HepG2 (cell line): ENCODE measurements around the gene EML2. TPM values are rescaled to one million over a fixed set of nuclear protein-coding genes. Genes with fewer than 3 reads are reported as not detected.

Experiments
- DDIT3 ChIP-seq: sonication (generic); formaldehyde crosslinking; IDR thresholded peaks from 2 replicates; pipeline ENCODE4 v1.4.0; 2020; ENCODE audit warnings: mild to moderate bottlenecking, missing genetic modification reagents
- FOXA3 ChIP-seq: IDR thresholded peaks from 2 replicates; pipeline ENCODE4 v1.6.1; 2016; ENCODE audit warnings: missing genetic modification reagents, missing compliant biosample characterization
- HDAC1 ChIP-seq: sonication (generic); formaldehyde crosslinking; IDR thresholded peaks from 2 replicates; pipeline ENCODE4 v1.5.1; 2020; ENCODE audit warnings: mild to moderate bottlenecking, missing genetic modification reagents
- IKZF1 ChIP-seq: fragments of 450-650 bp; IDR thresholded peaks from 2 replicates; pipeline ENCODE4 v1.7.1; 2016
- MLLT10 ChIP-seq: sonication (generic); formaldehyde crosslinking; IDR thresholded peaks from 2 replicates; pipeline ENCODE4 v1.4.0; 2020; ENCODE audit warnings: missing genetic modification reagents
- TFAP4 ChIP-seq: sonication (generic); IDR thresholded peaks from 2 replicates; pipeline ENCODE4 v1.6.1; 2016; ENCODE audit warnings: low read depth, borderline replicate concordance
- TGIF2 ChIP-seq: IDR thresholded peaks from 2 replicates; pipeline ENCODE4 v1.6.1; 2016; ENCODE audit warnings: control low read depth, missing compliant biosample characterization
- YEATS4 ChIP-seq: sonication (generic); formaldehyde crosslinking; IDR thresholded peaks from 2 replicates; pipeline ENCODE4 v1.4.0; 2020; ENCODE audit warnings: missing genetic modification reagents, borderline replicate concordance
- ZBTB1 ChIP-seq: sonication (generic); formaldehyde crosslinking; IDR thresholded peaks from 2 replicates; pipeline ENCODE4 v1.4.0; 2020; ENCODE audit warnings: missing genetic modification reagents, borderline replicate concordance
- ZBTB46 ChIP-seq: sonication (generic); formaldehyde crosslinking; IDR thresholded peaks from 2 replicates; pipeline ENCODE4 v1.4.0; 2020; ENCODE audit warnings: mild to moderate bottlenecking, missing genetic modification reagents, borderline replicate concordance
- ZGPAT ChIP-seq: IDR thresholded peaks from 2 replicates; pipeline ENCODE4 v1.6.1; 2016; ENCODE audit warnings: mild to moderate bottlenecking
- ZNF121 ChIP-seq: sonication (generic); formaldehyde crosslinking; IDR thresholded peaks from 2 replicates; pipeline ENCODE4 v1.5.0; 2020; ENCODE audit warnings: mild to moderate bottlenecking, missing genetic modification reagents
- ZNF235 ChIP-seq: sonication (generic); formaldehyde crosslinking; IDR thresholded peaks from 2 replicates; pipeline ENCODE4 v1.8.1; 2023; ENCODE audit warnings: mild to moderate bottlenecking, missing genetic modification reagents, borderline replicate concordance
- ZNF263 ChIP-seq: sonication (generic); formaldehyde crosslinking; IDR thresholded peaks from 2 replicates; pipeline ENCODE4 v1.4.0; 2020; ENCODE audit warnings: missing genetic modification reagents
- ZNF30 ChIP-seq: sonication (generic); formaldehyde crosslinking; IDR thresholded peaks from 2 replicates; pipeline ENCODE4 v1.5.0; 2020; ENCODE audit warnings: mild to moderate bottlenecking, missing genetic modification reagents
- ZNF326 ChIP-seq: sonication (generic); formaldehyde crosslinking; IDR thresholded peaks from 2 replicates; pipeline ENCODE4 v1.4.0; 2020; ENCODE audit warnings: missing genetic modification reagents, borderline replicate concordance
- ZNF605 ChIP-seq: sonication (generic); formaldehyde crosslinking; IDR thresholded peaks from 2 replicates; pipeline ENCODE4 v1.8.0; 2022; ENCODE audit warnings: mild to moderate bottlenecking, missing genetic modification reagents
- ZNF704 ChIP-seq: sonication (generic); formaldehyde crosslinking; IDR thresholded peaks from 2 replicates; pipeline ENCODE4 v1.8.1; 2023; ENCODE audit warnings: mild to moderate bottlenecking, inconsistent platforms, moderate library complexity, missing genetic modification reagents, borderline replicate concordance
- ZNF773 ChIP-seq: sonication (generic); formaldehyde crosslinking; IDR thresholded peaks from 2 replicates; pipeline ENCODE4 v1.4.0; 2020; ENCODE audit warnings: missing genetic modification reagents, borderline replicate concordance
- ZNF784 ChIP-seq: sonication (generic); formaldehyde crosslinking; IDR thresholded peaks from 2 replicates; pipeline ENCODE4 v1.5.1; 2020; ENCODE audit warnings: missing genetic modification reagents, mild to moderate bottlenecking, borderline replicate concordance
- ZNF790 ChIP-seq: sonication (generic); formaldehyde crosslinking; IDR thresholded peaks from 2 replicates; pipeline ENCODE4 v1.8.0; 2022; ENCODE audit warnings: missing genetic modification reagents, mild to moderate bottlenecking, borderline replicate concordance
- ZUFSP ChIP-seq: sonication (generic); formaldehyde crosslinking; IDR thresholded peaks from 2 replicates; pipeline ENCODE4 v1.9.0; 2021; ENCODE audit warnings: missing genetic modification reagents, mild to moderate bottlenecking, borderline replicate concordance
- polyA plus RNA-seq, 8 experiments: library from polyadenylated mRNA; depleted of rRNA in 3 of 8; stranded (reverse) in 7 of 8; unstranded in 1 of 8; fragments of >200 nt; fragmentation: Illumina TruSeq in 4 of 8; extraction: Trizol in 4 of 8; gene quantifications; 2 replicates each; pipeline versions ENCODE4 v1.2.1 to v1.2.3, GENCODE V29; 2011 to 2016; ENCODE audit warnings: low read depth in 4 of 8, missing spikeins in 1 of 8, mixed read lengths in 1 of 8; ENCODE audit not compliant: insufficient read depth in 1 of 8
- total RNA-seq, 5 experiments: library from RNA; depleted of rRNA; stranded (reverse); fragments of >200 nt; fragmentation: Illumina TruSeq; extraction: Trizol; gene quantifications; 2 replicates each; pipeline ENCODE4 v1.2.3, GENCODE V29; 2016; ENCODE audit warnings: low read depth in 1 of 5

Gene EML2
- total and polyA plus RNA-seq, 2 of the 13 experiments (the other 11 are each of a cell fraction or from before 2014, with no cell fraction given): 7.3 to 12.9 TPM

- TF ChIP-seq ZGPAT (CRISPR knock-in tag) (no peak), IKZF1 (no peak), TFAP4 (peak; percentile 91), ZNF30 (CRISPR knock-in tag) (no peak), ZNF326 (CRISPR knock-in tag) (no peak), ZNF773 (CRISPR knock-in tag) (no peak), ZNF605 (no peak), TGIF2 (CRISPR knock-in tag) (no peak), MLLT10 (no peak), ZNF790 (no peak), ZNF263 (CRISPR knock-in tag) (no peak), YEATS4 (CRISPR knock-in tag) (no peak), ZNF235 (no peak), HDAC1 (CRISPR knock-in tag) (peak; percentile 43; the same call in 1 of the 2 replicates), ZUFSP (CRISPR knock-in tag) (no peak), FOXA3 (CRISPR knock-in tag) (peak; percentile 82), ZBTB1 (CRISPR knock-in tag) (no peak), ZBTB46 (CRISPR knock-in tag) (no peak), ZNF784 (CRISPR knock-in tag) (no peak), ZNF704 (CRISPR knock-in tag) (no peak), ZNF121 (CRISPR knock-in tag) (no peak), DDIT3 (CRISPR knock-in tag) (no peak)
These were observed 18.4 kb upstream of the EML2 start (continued) for GRCh38 chr19:45657520-45658167.
